Activated CD8-positive, alpha-beta memory T cell treated with anti-CD3 and anti-CD28 coated beads for 36 hours (primary cell): ENCODE measurements around the gene SLC41A2. TPM values are rescaled to one million over a fixed set of nuclear protein-coding genes. Genes with fewer than 3 reads are reported as not detected.

Source experiments
- CTCF ChIA-PET: fragments of 350-600 bp; sonication (Branson Sonifier 250); formaldehyde crosslinking; loops from one replicate; lab custom pipeline; 2021; ENCODE audit warnings: antibody characterized with exemption; lab: Charles Lee
- POLR2A ChIA-PET: fragments of 350-600 bp; sonication (Branson Sonifier 250); formaldehyde crosslinking; loops from one replicate; lab custom pipeline; 2021; ENCODE audit warnings: antibody characterized with exemption; lab: Charles Lee
- total RNA-seq, 2 experiments: library from RNA; stranded (reverse); gene quantifications; one replicate each; pipeline ENCODE4 v1.2.3, GENCODE V29; 2021

Gene SLC41A2
- total RNA-seq, 2 experiments from 2014 or later = 7.3 to 8.3 TPM

DNA sequence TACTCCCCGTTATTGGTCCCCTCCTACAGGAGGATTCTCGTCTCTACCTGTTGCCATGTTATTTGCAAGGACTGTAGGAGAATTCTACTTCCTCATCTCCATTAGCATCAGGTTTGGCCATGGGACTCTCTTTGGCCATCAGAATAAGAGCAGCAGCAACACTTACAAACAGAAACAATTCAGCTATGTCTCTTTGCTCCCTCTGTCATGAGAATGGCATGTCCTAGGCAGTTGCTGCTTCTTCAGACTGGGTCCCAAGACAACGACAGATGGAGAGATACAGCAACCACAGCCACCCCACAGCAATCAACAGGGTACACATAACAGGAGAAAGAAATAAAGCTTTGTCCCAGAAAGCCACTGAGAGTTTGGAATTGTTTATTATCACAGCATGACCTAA, 19.7 kb downstream of the SLC41A2 start:
- CTCF ChIA-PET = interaction anchor here (0.7 kb wide), 1 partner anchor 557 kb away, joined by 3 read pairs; no protein-coding TSS in a partner anchor
- POLR2A ChIA-PET = no interaction called here

DNA sequence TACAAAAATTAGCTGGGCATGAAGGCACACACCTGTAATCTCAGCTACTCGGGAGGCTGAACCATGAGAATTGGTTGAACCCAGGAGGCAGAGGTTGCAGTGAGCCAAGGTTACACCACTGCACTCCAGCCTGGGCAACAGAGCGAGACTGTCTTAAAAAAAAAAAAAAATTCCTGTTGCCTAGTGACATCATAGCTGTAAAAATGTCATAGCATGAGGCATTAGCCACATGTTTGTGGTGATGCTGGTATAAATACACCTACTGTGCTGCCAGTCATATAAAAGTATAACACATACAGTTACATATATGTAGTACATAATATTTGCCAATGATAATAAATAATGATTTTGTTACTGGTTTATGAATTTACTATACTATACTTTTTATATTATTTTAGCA, 22.2 kb downstream of the SLC41A2 start:
- CTCF ChIA-PET = interaction anchor here (0.6 kb wide), 1 partner anchor 537 kb away, joined by 3 read pairs; no protein-coding TSS in a partner anchor

DNA sequence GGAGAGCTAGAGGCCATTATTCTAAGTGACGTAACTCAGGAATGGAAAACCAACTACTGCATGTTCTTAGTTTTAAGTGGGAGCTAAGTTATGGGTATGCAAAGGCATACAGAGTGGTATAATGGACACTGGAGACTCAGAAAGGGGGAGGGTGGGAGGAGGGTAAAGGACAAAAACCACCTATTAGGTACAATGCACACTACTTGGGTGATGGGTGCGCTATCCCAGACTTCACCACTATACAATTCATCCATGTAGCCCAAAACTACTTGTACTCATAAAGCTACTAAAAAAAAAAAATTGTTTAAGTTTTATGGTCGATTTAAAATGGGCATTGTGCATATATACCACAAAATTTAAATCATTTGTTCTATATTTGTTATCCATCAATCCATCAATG, 24.3 kb downstream of the SLC41A2 start:
- ChIA-PET CTCF (no interaction called here), POLR2A (no interaction called here)

More for the DNA sequence above, 22.2 kb downstream of the SLC41A2 start:
- POLR2A ChIA-PET = no interaction called here

DNA sequence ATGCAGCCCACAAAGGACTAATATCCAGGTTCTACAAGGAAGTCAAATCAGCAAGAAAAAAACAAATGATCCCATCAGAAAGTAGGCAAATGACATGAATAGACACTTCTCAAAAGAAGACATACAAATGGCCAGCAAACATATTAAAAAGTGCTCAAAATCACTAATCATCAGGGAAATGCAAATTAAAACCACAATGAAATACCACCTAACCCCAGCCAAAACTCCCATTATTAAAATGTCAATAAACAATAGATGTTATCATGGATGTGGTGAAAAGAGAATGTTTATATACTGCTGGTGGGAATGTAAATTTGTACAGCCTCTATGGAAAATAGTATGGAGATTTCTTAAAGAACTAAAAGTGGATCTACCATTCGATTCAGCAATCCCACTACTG, 25.0 kb downstream of the SLC41A2 start:
- ChIA-PET CTCF (no interaction called here), POLR2A (no interaction called here)

DNA sequence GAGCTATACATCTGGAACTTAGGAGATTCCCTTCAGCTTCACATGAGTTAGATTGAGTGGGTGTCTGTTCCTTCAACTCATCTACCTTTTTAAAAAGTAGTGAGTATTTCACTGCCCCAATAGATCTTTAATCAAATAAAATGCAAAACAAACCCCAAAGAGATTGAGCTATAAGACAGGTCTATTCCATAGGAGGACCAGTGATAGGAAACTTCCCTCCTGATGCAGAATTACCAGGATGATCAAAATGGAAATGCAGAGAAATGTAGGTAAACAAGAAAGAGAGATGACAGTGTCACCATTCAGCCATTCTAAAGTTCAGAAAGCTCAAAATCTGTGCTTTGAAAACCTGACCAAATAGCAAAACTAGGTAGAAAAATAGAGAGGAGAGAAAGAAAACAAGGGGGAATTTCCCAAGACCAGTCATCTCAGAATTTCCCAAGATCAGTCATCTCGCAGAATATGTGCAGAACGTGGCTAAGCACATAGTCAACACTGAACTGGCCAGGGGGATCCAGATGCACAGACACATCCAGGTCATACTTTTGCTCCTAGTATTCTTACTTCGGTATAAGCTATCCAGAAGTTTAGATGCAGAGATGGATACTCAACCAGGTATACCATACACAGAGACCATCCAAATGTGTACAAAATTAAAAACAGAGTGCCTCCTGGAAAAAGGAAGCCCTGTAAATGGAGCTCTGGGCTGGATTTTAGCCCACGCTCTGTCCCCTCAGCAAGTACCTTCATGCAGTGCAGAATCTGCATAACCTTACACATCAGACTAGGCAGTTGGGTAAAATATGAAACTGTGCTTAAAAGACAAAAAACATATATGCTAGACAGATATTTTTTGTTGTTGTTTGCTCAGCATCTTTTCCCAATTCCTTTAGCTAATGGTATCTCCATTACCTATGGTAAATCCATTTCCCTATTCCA, 27.4 kb downstream of the SLC41A2 start:
- ChIA-PET POLR2A (no interaction called here), CTCF (interaction anchor here (1.0 to 1.8 kb wide), 2 partner anchors 10 to 549 kb away, joined by 4 to 5 read pairs; no protein-coding TSS in a partner anchor)

DNA sequence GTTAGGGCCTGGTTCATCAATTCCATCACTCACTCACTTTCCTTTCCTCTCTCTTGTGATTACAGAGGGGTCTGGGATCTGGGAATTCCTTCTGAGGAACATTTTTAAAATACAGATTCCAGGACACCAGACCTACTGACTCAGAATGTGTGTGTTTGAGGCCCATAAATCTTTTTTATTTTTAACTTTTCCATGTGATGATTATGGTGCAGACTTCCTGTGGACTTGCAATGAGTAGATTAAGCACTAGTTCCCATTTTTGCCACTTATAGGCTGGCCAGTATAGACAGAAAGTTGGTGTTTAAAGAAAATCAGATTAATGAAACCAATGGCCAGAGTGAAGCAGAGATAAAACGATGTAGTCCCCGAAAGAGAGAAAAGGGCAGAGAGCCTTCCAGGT, 28.1 kb downstream of the SLC41A2 start:
- POLR2A ChIA-PET = no interaction called here
- CTCF ChIA-PET = interaction anchor here (1.0 kb wide), 1 partner anchor 11 kb away, joined by 5 read pairs; no protein-coding TSS in a partner anchor

DNA sequence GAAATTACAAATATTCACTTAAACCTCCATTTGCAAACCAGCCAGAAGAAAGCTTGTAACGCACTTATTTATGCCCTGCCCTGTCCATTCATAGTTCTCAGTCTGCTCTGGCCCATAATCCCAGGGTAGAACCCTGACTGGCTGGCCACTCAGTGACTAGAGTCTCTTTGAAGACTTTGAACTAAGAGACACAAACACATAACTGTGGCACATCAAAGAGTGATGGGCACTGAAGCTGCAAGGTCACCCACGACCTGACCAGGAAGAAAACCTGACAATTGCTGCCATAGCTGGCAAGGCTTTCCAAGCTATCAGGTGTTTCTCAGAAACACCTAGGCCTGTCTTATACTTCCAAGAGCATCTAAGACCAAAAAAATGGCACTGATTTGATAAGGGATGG, 28.7 kb downstream of the SLC41A2 start:
- ChIA-PET POLR2A (no interaction called here), CTCF (no interaction called here)

DNA sequence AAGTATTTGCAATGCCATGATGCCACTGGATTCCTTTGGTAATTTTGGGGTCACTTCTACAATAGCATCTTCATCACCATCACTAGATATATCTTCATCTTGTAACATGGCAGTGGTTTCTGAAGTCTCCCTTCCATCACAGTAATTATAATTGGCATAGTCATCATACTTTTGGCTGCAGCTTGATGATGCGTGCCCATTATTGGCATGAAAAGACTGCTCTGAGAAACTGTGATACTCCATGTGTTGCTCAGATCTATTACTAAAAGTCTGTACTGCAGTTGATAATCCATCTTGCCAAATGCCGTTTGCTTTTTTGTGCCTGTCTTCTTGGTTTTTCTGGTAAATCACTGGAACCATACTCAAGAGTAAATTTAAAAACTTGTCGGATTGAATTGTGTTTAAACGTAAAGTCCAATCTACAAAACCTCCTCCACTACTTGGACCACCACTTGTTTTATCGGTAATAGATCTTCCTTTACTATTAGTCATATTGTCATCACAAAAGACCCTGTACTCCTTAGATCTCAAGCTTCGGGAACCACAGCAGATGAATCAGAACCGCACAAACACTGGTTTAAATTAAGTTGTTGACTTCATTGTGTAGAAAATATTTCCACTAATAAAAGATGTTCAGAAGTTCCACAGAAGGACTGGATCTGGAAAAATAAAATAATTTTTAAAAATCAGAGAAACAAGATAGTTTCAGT, 29.9 kb downstream of the SLC41A2 start:
- CTCF ChIA-PET = no interaction called here
- POLR2A ChIA-PET = no interaction called here

DNA sequence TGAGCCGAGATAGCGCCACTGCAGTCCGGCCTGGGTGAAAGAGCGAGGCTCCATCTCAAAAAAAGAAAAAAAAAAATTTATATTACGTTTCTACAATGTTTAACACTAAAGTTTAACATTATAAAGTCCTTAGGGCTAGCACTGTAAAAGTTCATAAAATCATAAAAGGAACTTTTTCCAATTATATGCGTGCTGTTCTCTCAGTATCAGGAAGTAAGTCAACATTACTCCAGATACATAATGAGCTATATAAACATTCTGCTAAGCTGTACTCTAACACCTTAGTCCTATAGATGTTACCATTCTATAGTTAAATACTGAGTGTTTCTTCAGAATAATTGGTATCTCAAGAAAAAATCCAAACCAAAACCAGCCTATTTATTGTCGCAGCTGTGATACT, 32.6 kb downstream of the SLC41A2 start:
- POLR2A ChIA-PET = no interaction called here
- CTCF ChIA-PET = no interaction called here

DNA sequence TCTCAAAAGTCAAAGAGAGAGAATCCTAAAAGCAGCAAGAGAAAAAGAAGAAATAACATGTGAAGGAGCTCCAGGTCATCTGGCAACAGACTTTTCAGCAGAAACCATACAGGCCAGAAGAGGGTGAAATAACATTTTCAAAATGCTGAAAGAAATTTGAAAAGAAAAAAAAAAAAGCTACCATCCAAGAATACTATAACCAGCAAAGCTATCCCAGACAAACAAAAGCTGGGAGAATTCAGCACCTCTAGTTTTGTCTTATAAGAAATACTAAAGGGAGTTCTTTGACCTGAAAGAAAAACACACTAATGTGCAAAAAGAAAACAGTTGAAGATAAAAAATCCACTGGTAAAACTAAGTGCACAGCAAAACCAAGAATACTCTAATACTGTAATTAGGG, 36.8 kb downstream of the SLC41A2 start:
- ChIA-PET CTCF (interaction anchor here (0.9 kb wide), 1 partner anchor 43 kb away, joined by 3 read pairs; no protein-coding TSS in a partner anchor), POLR2A (no interaction called here)

DNA sequence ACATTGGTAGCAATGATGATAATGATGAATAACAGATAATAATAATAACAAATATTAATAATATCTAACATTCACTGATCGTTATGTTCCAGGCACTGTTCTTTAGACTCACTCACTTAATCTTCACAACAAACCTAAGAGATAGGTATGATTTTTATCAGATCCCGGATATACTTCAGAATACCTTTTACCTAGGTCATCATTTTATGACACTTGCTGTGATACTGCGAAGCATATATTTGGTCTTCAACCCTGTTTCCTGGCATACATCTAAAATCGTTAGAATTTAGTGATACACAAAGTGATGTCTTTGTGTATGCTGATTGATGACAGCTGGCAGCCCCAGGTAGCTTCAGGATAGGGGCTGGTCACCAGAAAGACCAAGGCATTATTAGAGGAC, 46.1 kb downstream of the SLC41A2 start:
- CTCF ChIA-PET = no interaction called here

DNA sequence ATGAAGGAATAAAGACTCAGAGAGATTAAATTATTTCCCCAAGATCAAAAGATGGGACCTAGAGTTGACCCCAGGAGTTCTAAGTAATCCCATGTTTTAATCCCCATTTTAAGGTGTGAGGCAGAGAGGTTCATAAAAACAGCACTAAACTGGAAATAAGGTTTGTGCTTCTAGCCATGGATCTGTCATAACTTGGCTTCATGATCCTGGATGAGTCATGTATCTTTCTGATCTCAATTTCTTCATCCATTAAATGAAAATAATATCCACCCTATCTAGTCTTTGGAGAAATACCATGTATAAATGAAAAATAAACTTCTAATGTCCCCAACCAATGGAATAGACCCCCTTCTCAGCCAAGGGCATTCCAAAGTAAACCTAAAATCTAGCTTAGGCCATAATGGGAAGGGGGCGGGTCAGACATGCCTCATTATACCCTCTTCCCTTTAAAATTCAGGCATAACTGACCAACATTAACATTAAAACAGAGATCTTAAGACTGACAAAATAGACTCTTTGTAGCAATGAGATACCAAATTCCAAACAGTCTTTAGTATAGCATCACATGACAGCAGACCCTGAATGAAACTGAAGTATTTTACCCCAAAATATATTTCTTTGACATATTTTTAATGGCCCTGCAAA, 47.8 kb downstream of the SLC41A2 start:
- ChIA-PET CTCF (no interaction called here), POLR2A (no interaction called here)

More for the DNA sequence above, 46.1 kb downstream of the SLC41A2 start:
- POLR2A ChIA-PET = no interaction called here

DNA sequence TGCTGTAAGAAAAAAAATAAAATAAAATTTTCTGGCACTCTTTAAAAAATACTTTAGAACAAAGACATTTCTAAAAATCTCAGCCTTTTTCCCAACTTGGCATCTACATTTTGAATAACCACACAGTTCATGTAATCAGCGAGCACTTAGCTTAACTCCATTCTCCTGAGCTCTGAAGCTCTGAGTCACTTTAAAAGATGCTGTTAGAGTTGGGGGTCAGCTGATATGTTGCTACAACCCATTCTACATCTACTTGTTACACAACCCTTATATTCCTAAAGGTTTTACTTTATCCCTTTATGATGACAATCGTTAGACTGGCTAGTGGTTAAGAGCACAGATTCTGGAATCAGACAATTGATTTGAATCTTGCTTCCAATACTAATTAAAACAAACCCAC, 48.3 kb downstream of the SLC41A2 start:
- CTCF ChIA-PET = no interaction called here
- POLR2A ChIA-PET = no interaction called here

Other genes with a start within 250 kb of the SLC41A2 start
- 10 to 100 TPM; 32.7 to 34.2 TPM for gene NOPCHAP1, start 28.0 kb upstream of the SLC41A2 start, total RNA-seq
- 1 to 10 TPM; 1.4 to 2.2 TPM for gene ALDH1L2, start 126.2 kb upstream of the SLC41A2 start, total RNA-seq
- 10 to 100 TPM; 31.1 to 31.3 TPM for gene WASHC4, start 149.4 kb upstream of the SLC41A2 start, total RNA-seq